Spleen (tissue), 11 donors: ENCODE data around the gene FTSJ1. TPM values are rescaled to one million over a fixed set of nuclear protein-coding genes. Genes with fewer than 3 reads are reported as not detected.

ENCODE experiments used
- DNase-seq: peaks from one replicate; pipeline ENCODE4 v3.0.0-alpha.2; 2020
- H3K27ac ChIP-seq, 8 donors: fragments of 200-600 bp; sonication (generic) in 7 of 8; 1 replicate in 4 of 8; 2 replicates in 4 of 8; pipeline versions ENCODE4 v1.5.0 to v1.8.0; 2016 to 2021; ENCODE audit warnings: inconsistent platforms in 4 of 8, mild to moderate bottlenecking in 4 of 8, moderate library complexity in 1 of 8
- H3K27me3 ChIP-seq, 7 donors: fragments of 200-600 bp; sonication (generic) in 6 of 7; replicated peaks in 1 of 7; 1 replicate in 4 of 7; 2 replicates in 3 of 7; pipeline versions ENCODE4 v1.5.0 to v1.8.0; 2016 to 2021; ENCODE audit warnings: inconsistent platforms in 3 of 7, mild to moderate bottlenecking in 1 of 7
- H3K36me3 ChIP-seq, 6 donors: fragments of 200-600 bp; sonication (generic) in 5 of 6; 1 replicate in 4 of 6; 2 replicates in 2 of 6; pipeline versions ENCODE4 v1.5.0 to v1.8.0; 2016 to 2021; ENCODE audit warnings: inconsistent platforms in 2 of 6
- H3K4me1 ChIP-seq, 6 donors: fragments of 200-600 bp; sonication (generic) in 5 of 6; 1 replicate in 3 of 6; 2 replicates in 3 of 6; pipeline versions ENCODE4 v1.5.0 to v1.8.0; 2016 to 2021; ENCODE audit warnings: inconsistent platforms in 3 of 6
- H3K4me3 ChIP-seq, 8 donors: fragments of 200-600 bp; sonication (generic) in 7 of 8; 1 replicate in 4 of 8; 2 replicates in 4 of 8; pipeline versions ENCODE4 v1.5.0 to v1.8.0; 2016 to 2021; ENCODE audit warnings: inconsistent platforms in 4 of 8, mild to moderate bottlenecking in 4 of 8, moderate library complexity in 2 of 8
- H3K9me3 ChIP-seq, 8 donors: fragments of 200-600 bp; sonication (generic) in 7 of 8; 1 replicate in 4 of 8; 2 replicates in 4 of 8; pipeline versions ENCODE4 v1.5.0 to v1.8.0; 2016 to 2021; ENCODE audit warnings: inconsistent platforms in 4 of 8
- CTCF ChIP-seq, 11 experiments: fragments of 200-600 bp in 7 of 11; fragments of 450-650 bp in 4 of 11; sonication (generic) in 4 of 11; IDR thresholded peaks in 8 of 11; conservative IDR thresholded peaks in 3 of 11; 1 replicate in 7 of 11; 2 replicates in 4 of 11; pipeline versions ENCODE4 v1.4.0 to v1.8.0; 2016 to 2021; ENCODE audit warnings: antibody characterized with exemption in 11 of 11, inconsistent platforms in 4 of 11, mild to moderate bottlenecking in 1 of 11
- POLR2A ChIP-seq, 3 donors: fragments of 450-650 bp; IDR thresholded peaks; one replicate each; pipeline ENCODE4 v1.5.1; 2017; ENCODE audit warnings: antibody characterized with exemption in 3 of 3, mild to moderate bottlenecking in 1 of 3
- POLR2AphosphoS5 ChIP-seq, 3 donors: sonication (generic); formaldehyde crosslinking; IDR thresholded peaks; one replicate each; pipeline ENCODE4 v1.5.1; 2017; ENCODE audit warnings: antibody characterized with exemption in 3 of 3
- WGBS, 5 donors: extraction: QIAGEN DNeasy Blood & Tissue Kit in 3 of 5; methylation state at CpG; one replicate each; pipeline versions ENCODE4 v1.1.5 to v1.1.7; 2013 to 2018; 5-methylcytosine and 5-hydroxymethylcytosine counted together
- intact Hi-C: fragments of 100-400 bp; cut with DNase I; formaldehyde crosslinking; loops from one replicate; pipeline ENCODE4 v1.15.0; 2023; ENCODE audit warnings: low total_unique reads
- polyA plus RNA-seq, 3 donors: library from polyadenylated mRNA; stranded (reverse); fragments of 200-250 nt; gene quantifications; one replicate each; pipeline ENCODE4 v1.2.1, GENCODE V29; 2013
- total RNA-seq, 7 donors: library from RNA; depleted of rRNA in 3 of 7; stranded (reverse); fragments of >200 nt in 3 of 7; fragmentation: NEBNext Ultra II Directional in 4 of 7; extraction: Animal tissue kit (Norgen Biotek cat#: 25700) in 4 of 7; gene quantifications; one replicate each; pipeline versions ENCODE4 v1.1.0 to v1.2.1, GENCODE V29; 2016 to 2021
- donor health status: healthy with polysubstance abuse.
- donor health status: DM: no; HTN: no; CAD: no; lungs with moderate emphysema.
- donor health status: DM: no; HTN: no; CAD: no.
- donor health status: Bipolar disorder and iron deficiency.
- donor health status: healthy.
- donor health status: DM: no; HTN: no; CAD: no.
- donor health status: DM: yes; HTN: yes; CAD: no.

The FTSJ1 gene
- total and polyA plus RNA-seq, 10 donors: 27.1 to 58.6 (median 39.7) TPM

GRCh38 chrX:48482526-48482925 is 6.5 kb downstream of the FTSJ1 start:
- Histone ChIP-seq H3K27me3 (no peaks in the 10 kb centered on the region), H3K36me3 (peaks cover 0 to 87% (median 32%) of the 10 kb centered on the region in 6 donors), H3K9me3 (no peaks in the 10 kb centered on the region), H3K4me3 (no peak overlapping the region), H3K4me1 (peaks cover 0 to 4% (median 0%) of the 10 kb centered on the region in 6 donors), H3K27ac (no peak overlapping the region)
- TF ChIP-seq CTCF (IDR thresholded peaks at IDR 0.05 in 8 of 11, conservative IDR thresholded peaks at IDR 0.05 in 3 of 11) (no peak), POLR2AphosphoS5 (IDR thresholded peaks at IDR 0.05) (no peak), POLR2A (IDR thresholded peaks at IDR 0.05) (no peak)
- intact Hi-C loops: no loop called here
- WGBS, 5 donors: 68 to 88% (median 85%) methylated on average over 1 to 7 of the region's 7 CpGs
- no peak for DNase-seq

DNA sequence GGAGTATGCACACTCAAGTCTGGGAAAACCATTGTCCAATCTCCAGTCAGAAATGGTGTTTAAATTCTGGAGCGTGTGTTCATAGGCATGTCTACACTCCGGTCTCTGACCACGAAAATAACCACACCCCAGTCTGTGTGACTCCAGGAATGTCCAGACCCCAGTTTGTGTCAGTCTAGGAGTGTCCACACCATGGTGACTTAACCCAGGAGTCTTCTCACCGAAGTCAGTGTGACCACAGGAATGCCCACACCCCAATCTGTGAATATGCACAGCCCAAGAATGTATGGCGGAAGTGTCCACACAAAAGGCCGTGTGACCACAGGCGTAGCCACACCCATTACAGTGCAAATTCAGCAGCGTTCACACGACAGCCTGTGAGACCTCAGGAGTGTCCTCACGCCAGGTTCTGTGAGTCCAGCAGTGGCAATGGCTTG is 11.4 kb downstream of the FTSJ1 start:
- Histone ChIP-seq H3K27me3 (no peaks in the 10 kb centered on the region), H3K4me1 (no peaks in the 10 kb centered on the region), H3K27ac (no peak overlapping the region), H3K9me3 (no peaks in the 10 kb centered on the region), H3K36me3 (peaks cover 0 to 44% (median 20%) of the 10 kb centered on the region in 6 donors), H3K4me3 (no peak overlapping the region)
- 64 to 85% (median 75%) methylated on average over 4 to 10 of the region's 10 CpGs for WGBS, 5 donors
- TF ChIP-seq CTCF (IDR thresholded peaks at IDR 0.05 in 8 of 11, conservative IDR thresholded peaks at IDR 0.05 in 3 of 11): no peak
- no peak for TF ChIP-seq POLR2A (IDR thresholded peaks at IDR 0.05)
- intact Hi-C loops: no loop called here
- DNase-seq: peak; percentile 52

GRCh38 chrX:48488034-48488433 is 12.0 kb downstream of the FTSJ1 start:
- 87 to 100% (median 93%) methylated on average over 1 to 3 of the region's 3 CpGs; no CpG with 5 or more reads in 1 of the 5 donors for WGBS, 5 donors
- intact Hi-C loops: no loop called here
- peak; percentile 27 for DNase-seq
- no peaks in the 10 kb centered on the region for H3K27me3 ChIP-seq
- H3K36me3 ChIP-seq: peaks cover 0 to 37% (median 14%) of the 10 kb centered on the region in 6 donors
- no peak overlapping the region for H3K4me3 ChIP-seq
- no peaks in the 10 kb centered on the region for H3K9me3 ChIP-seq
- H3K27ac ChIP-seq: no peak overlapping the region
- TF ChIP-seq POLR2A (IDR thresholded peaks at IDR 0.05) (no peak), POLR2AphosphoS5 (IDR thresholded peaks at IDR 0.05) (no peak)
- no peaks in the 10 kb centered on the region for H3K4me1 ChIP-seq

DNA sequence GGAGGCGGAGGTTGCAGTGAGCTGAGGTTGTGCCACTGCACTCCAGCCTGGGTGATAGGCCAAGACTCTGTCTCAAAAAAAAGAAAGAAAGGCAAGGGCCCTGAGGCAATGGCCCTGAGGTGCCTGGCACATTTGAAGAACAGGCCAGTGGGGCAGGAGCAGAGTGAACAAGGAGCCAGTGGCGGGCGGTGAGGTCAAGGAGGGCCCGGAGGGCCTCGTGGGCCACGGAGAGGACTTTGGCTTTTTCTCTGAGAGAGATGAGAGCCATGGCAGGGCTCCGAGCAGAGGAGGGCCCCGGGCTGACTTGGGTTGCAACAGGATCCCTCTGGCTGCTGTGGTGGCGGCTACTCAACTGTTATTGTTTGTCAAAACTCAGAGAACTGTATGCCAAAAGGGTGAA is 13.3 kb downstream of the FTSJ1 start:
- WGBS, 5 donors: 85 to 93% (median 90%) methylated on average over 6 to 9 of the region's 9 CpGs
- no peaks in the 10 kb centered on the region for H3K9me3 ChIP-seq
- intact Hi-C loops: no loop called here
- peaks cover 0 to 25% (median 5%) of the 10 kb centered on the region in 6 donors for H3K36me3 ChIP-seq
- no peak overlapping the region for H3K27ac ChIP-seq
- DNase-seq: peak; percentile 58
- H3K27me3 ChIP-seq: no peaks in the 10 kb centered on the region
- H3K4me3 ChIP-seq: no peak overlapping the region
- no peaks in the 10 kb centered on the region for H3K4me1 ChIP-seq
- TF ChIP-seq POLR2A (IDR thresholded peaks at IDR 0.05) (no peak), CTCF (IDR thresholded peaks at IDR 0.05 in 8 of 11, conservative IDR thresholded peaks at IDR 0.05 in 3 of 11) (no peak), POLR2AphosphoS5 (IDR thresholded peaks at IDR 0.05) (no peak)

GRCh38 chrX:48489892-48490291 is 13.9 kb downstream of the FTSJ1 start:
- no peak overlapping the region for H3K4me3 ChIP-seq
- no peaks in the 10 kb centered on the region for H3K4me1 ChIP-seq
- intact Hi-C loops: no loop called here
- H3K27ac ChIP-seq: no peak overlapping the region
- WGBS, 5 donors: 76 to 100% (median 82%) methylated on average over 2 of the region's 2 CpGs
- peaks cover 0 to 19% (median 2%) of the 10 kb centered on the region in 6 donors for H3K36me3 ChIP-seq
- no peaks in the 10 kb centered on the region for H3K27me3 ChIP-seq
- TF ChIP-seq CTCF (IDR thresholded peaks at IDR 0.05 in 8 of 11, conservative IDR thresholded peaks at IDR 0.05 in 3 of 11) (no peak), POLR2A (IDR thresholded peaks at IDR 0.05) (no peak), POLR2AphosphoS5 (IDR thresholded peaks at IDR 0.05) (no peak)
- H3K9me3 ChIP-seq: no peaks in the 10 kb centered on the region
- no peak for DNase-seq
